NK-92 (cell line): ENCODE measurements around the gene CLIP4.
"Not testable (repeated sequence)": the region's sequence is repeated elsewhere in the genome, so short reads cannot be mapped to it uniquely, and the experiment has no call there.

ENCODE experiments used
- DNase-seq: peaks from one replicate; lab custom pipeline; 2025; ENCODE audit not compliant: unreplicated experiment; lab: John Stamatoyannopoulos, UW

The CLIP4 gene

GRCh38 chr2:29114946-29115609 is at the start of gene CLIP4:
CLIP4 (plus strand) TSS chr2:29115415; CDS start chr2:29121389, 5,974 bp downstream.
- no peak for DNase-seq

GRCh38 chr2:29066271-29066860 is 48.8 kb upstream of the CLIP4 start:
- no peak for DNase-seq

- no peak for DNase-seq
Observed at GRCh38 chr2:29066997-29067605, 48.1 kb upstream of the CLIP4 start.

- DNase-seq: no peak
Observed at GRCh38 chr2:29068513-29068912, 46.7 kb upstream of the CLIP4 start.

- DNase-seq: no peak
Observed at GRCh38 chr2:29070526-29070925, 44.7 kb upstream of the CLIP4 start.

- no peak for DNase-seq
Observed at GRCh38 chr2:29071032-29071975, 43.9 kb upstream of the CLIP4 start.

GRCh38 chr2:29072251-29072650 is 43.0 kb upstream of the CLIP4 start:
- DNase-seq: no peak

- no peak for DNase-seq
Observed at GRCh38 chr2:29072971-29073725, 42.1 kb upstream of the CLIP4 start.

- no peak for DNase-seq
Observed at GRCh38 chr2:29073933-29074332, 41.3 kb upstream of the CLIP4 start.

- no peak for DNase-seq
Observed at GRCh38 chr2:29074411-29074810, 40.8 kb upstream of the CLIP4 start, which contains the start of gene PCARE. PCARE (minus strand) TSS chr2:29074523; CDS start chr2:29074261, 262 bp downstream.

- DNase-seq: no peak
Observed at GRCh38 chr2:29075894-29076705, 39.1 kb upstream of the CLIP4 start.

GRCh38 chr2:29079887-29080286 is 35.3 kb upstream of the CLIP4 start:
- no peak for DNase-seq

GRCh38 chr2:29080886-29081743 is 34.1 kb upstream of the CLIP4 start:
- DNase-seq: no peak

- no peak for DNase-seq
Observed at GRCh38 chr2:29082804-29083495, 32.3 kb upstream of the CLIP4 start.

GRCh38 chr2:29084554-29084953 is 30.7 kb upstream of the CLIP4 start:
- no peak for DNase-seq

GRCh38 chr2:29090311-29090710 is 24.9 kb upstream of the CLIP4 start:
- not testable (repeated sequence) for DNase-seq

- no peak for DNase-seq
Observed at GRCh38 chr2:29096969-29097368, 18.2 kb upstream of the CLIP4 start.

GRCh38 chr2:29097569-29097968 is 17.6 kb upstream of the CLIP4 start:
- no peak for DNase-seq
